K562 (cell line): ENCODE measurements around the gene TPCN1. TPM values are rescaled to one million over a fixed set of nuclear protein-coding genes. Genes with fewer than 3 reads are reported as not detected.

Source experiments
- ATAC-seq: fragments of 200-7000 bp; cut with Tn5 transposase; 3 replicates; pipeline ENCODE4 v1.9.1; 2020; ENCODE audit warnings: moderate library complexity
- BruUV-seq: library from RNA; stranded (reverse); fragments of 400-500 nt; replicated peaks from 2 replicates; lab custom pipeline; 2021; lab: Mats Ljungman, UMichigan
- CTCF ChIA-PET: fragments of 300-600 bp; formaldehyde crosslinking; extraction: SDS; loops from one replicate; lab custom pipeline; 2021; ENCODE audit warnings: low intra/inter-chr PET ratio; lab: Yijun Ruan, JAX
- POLR2A ChIA-PET: fragments of 300-600, 350-650 bp; sonication (Branson Sonifier 250); formaldehyde crosslinking; extraction: SDS; loops from one replicate; lab custom pipeline; 2021; ENCODE audit warnings: antibody characterized with exemption, inconsistent platforms; lab: Yijun Ruan, JAX
- DNase-seq, 4 experiments: peaks; one replicate each; pipeline versions ENCODE4 v3.0.0 to v3.0.0-alpha.2; 2011 to 2018; ENCODE audit warnings: low spot score in 3 of 4, mixed read lengths in 3 of 4; ENCODE audit errors: extremely low read depth in 1 of 4
- FAIRE-seq: peaks from 2 replicates; lab custom pipeline; 2011; peaks lifted over from hg19 to GRCh38; lab: Jason Lieb, UNC
- H2AFZ ChIP-seq: 2 replicates; pipeline ENCODE4 v1.6.0; 2011; ENCODE audit warnings: low read depth, low read length, control low read depth, inconsistent platforms
- H3K27ac ChIP-seq: fragments of 200-600 bp; 3 replicates; pipeline ENCODE4 v1.8.0; 2011; ENCODE audit warnings: low read depth, mild to moderate bottlenecking, control low read depth, inconsistent platforms, low read length, moderate library complexity, mixed read lengths; ENCODE audit errors: extremely low read depth
- H3K27me3 ChIP-seq, 2 experiments: fragments of 300-600 bp in 1 of 2; 2 replicates in 1 of 2; 3 replicates in 1 of 2; pipeline versions ENCODE4 v1.6.0 to v1.8.0; 2011; ENCODE audit warnings: inconsistent platforms in 2 of 2, low read length in 2 of 2, mild to moderate bottlenecking in 1 of 2, mixed read lengths in 1 of 2, moderate library complexity in 1 of 2; ENCODE audit not compliant: control insufficient read depth in 2 of 2, insufficient read depth in 2 of 2
- H3K36me3 ChIP-seq: fragments of 300-600 bp; 3 replicates; pipeline ENCODE4 v1.8.0; 2011; ENCODE audit warnings: mild to moderate bottlenecking, low read length, inconsistent platforms; ENCODE audit not compliant: control insufficient read depth, insufficient read depth
- H3K4me1 ChIP-seq, 2 experiments: fragments of 200-600 bp in 1 of 2; replicated peaks in 1 of 2; 2 replicates in 1 of 2; 3 replicates in 1 of 2; pipeline versions ENCODE4 v1.5.1 to v1.8.0; 2011; ENCODE audit warnings: inconsistent platforms in 2 of 2, low read length in 2 of 2, mild to moderate bottlenecking in 1 of 2, mixed read lengths in 1 of 2, moderate library complexity in 1 of 2; ENCODE audit not compliant: control insufficient read depth in 2 of 2, insufficient read depth in 2 of 2
- H3K4me2 ChIP-seq: 2 replicates; pipeline ENCODE4 v1.6.1; 2011; ENCODE audit warnings: low read length, control low read depth, inconsistent platforms, mixed read lengths; ENCODE audit not compliant: insufficient read depth
- H3K4me3 ChIP-seq: fragments of 200-600 bp; sonication (generic), shearing (Covaris generic); 2 replicates; pipeline ENCODE4 v1.5.1; 2016; ENCODE audit warnings: control low read depth, inconsistent platforms
- H3K79me2 ChIP-seq: fragments of 200-600 bp; 3 replicates; pipeline ENCODE4 v1.8.0; 2011; ENCODE audit warnings: low read length, inconsistent platforms; ENCODE audit not compliant: control insufficient read depth, insufficient read depth
- H3K9ac ChIP-seq, 2 experiments: 2 replicates each; pipeline versions ENCODE4 v1.6.0 to v1.6.1; 2011; ENCODE audit warnings: low read depth in 2 of 2, low read length in 2 of 2, control low read depth in 1 of 2, inconsistent platforms in 1 of 2, mild to moderate bottlenecking in 1 of 2, mixed read lengths in 1 of 2; ENCODE audit not compliant: insufficient read depth in 1 of 2
- H3K9me1 ChIP-seq: one replicate; pipeline ENCODE4 v1.6.0; 2011; ENCODE audit warnings: inconsistent platforms, mild to moderate bottlenecking, low read length, moderate library complexity; ENCODE audit not compliant: control insufficient read depth, insufficient read depth
- H3K9me3 ChIP-seq: replicated peaks from 2 replicates; pipeline ENCODE4 v1.5.1; 2011; ENCODE audit warnings: low read depth, low read length, inconsistent platforms; ENCODE audit not compliant: control insufficient read depth, insufficient read depth
- H4K20me1 ChIP-seq: replicated peaks from 2 replicates; pipeline ENCODE4 v1.6.1; 2011; ENCODE audit warnings: low read length, inconsistent platforms, mixed read lengths; ENCODE audit not compliant: control insufficient read depth, insufficient read depth
- BRD4 ChIP-seq: fragments of 200-600 bp; sonication (generic); IDR thresholded peaks from 2 replicates; pipeline ENCODE4 v1.6.1; 2017; ENCODE audit warnings: inconsistent platforms
- CHD2 ChIP-seq: IDR thresholded peaks from 2 replicates; pipeline ENCODE4 v1.6.1; 2011; ENCODE audit warnings: low read depth, low read length
- EHMT2 ChIP-seq: fragments of 450-650 bp; IDR thresholded peaks from 2 replicates; pipeline ENCODE4 v1.6.1; 2018; ENCODE audit warnings: antibody characterized with exemption
- GATAD2A ChIP-seq: fragments of 450-650 bp; IDR thresholded peaks from 2 replicates; pipeline ENCODE4 v1.6.1; 2017
- HLTF ChIP-seq: fragments of 450-650 bp; IDR thresholded peaks from 2 replicates; pipeline ENCODE4 v1.6.1; 2016
- MCM5 ChIP-seq: fragments of 450-650 bp; IDR thresholded peaks from 2 replicates; pipeline ENCODE4 v1.6.1; 2016; ENCODE audit warnings: low read depth
- PKNOX1 ChIP-seq: fragments of 450-650 bp; IDR thresholded peaks from 2 replicates; pipeline ENCODE4 v1.6.1; 2016
- RBM14 ChIP-seq: fragments of 200-400 bp; formaldehyde crosslinking; IDR thresholded peaks from 2 replicates; pipeline ENCODE4 v1.6.1; 2018; ENCODE audit warnings: low read depth, mild to moderate bottlenecking, low read length, moderate library complexity, borderline replicate concordance; ENCODE audit not compliant: insufficient read depth
- SNAPC5 ChIP-seq: fragments of 250-450 bp; sonication (Bioruptor Pico); IDR thresholded peaks from 2 replicates; pipeline ENCODE4 v1.8.0; 2021; ENCODE audit warnings: moderate library complexity, mild to moderate bottlenecking, inconsistent platforms
- STAT6 ChIP-seq: sonication (generic); formaldehyde crosslinking; IDR thresholded peaks from 2 replicates; pipeline ENCODE4 v1.8.1; 2023; ENCODE audit warnings: mild to moderate bottlenecking, missing genetic modification reagents
- ZC3H11A ChIP-seq: IDR thresholded peaks from 2 replicates; pipeline ENCODE4 v1.6.1; 2012; ENCODE audit warnings: low read depth, low read length, improper control_type of control experiment
- ZNF134 ChIP-seq: fragments of 250-450 bp; sonication (Bioruptor Pico); conservative IDR thresholded peaks from 2 replicates; pipeline ENCODE4 v1.4.0; 2020
- ZNF311 ChIP-seq: fragments of 250-450 bp; sonication (Bioruptor Pico); IDR thresholded peaks from 2 replicates; pipeline ENCODE4 v1.4.0; 2020; ENCODE audit warnings: mild to moderate bottlenecking, moderate library complexity
- ZNF764 ChIP-seq: fragments of 250-450 bp; sonication (Bioruptor Pico); IDR thresholded peaks from 2 replicates; pipeline ENCODE4 v1.4.0; 2020; ENCODE audit warnings: low read depth, mild to moderate bottlenecking, moderate library complexity
- WGBS: fragments of 100-300 bp; shearing (Covaris generic); methylation state at CpG from one replicate; pipeline ENCODE4 v1.1.6; 2016; ENCODE audit warnings: low coverage, mixed read lengths; ENCODE audit not compliant: insufficient coverage; ENCODE audit errors: missing lambda C conversion rate; 5-methylcytosine and 5-hydroxymethylcytosine counted together
- in situ Hi-C: fragments of 300-500 bp; cut with MboI; formaldehyde crosslinking; loops from 4 replicates; pipeline ENCODE4 v1.15.0; 2018; ENCODE audit warnings: inconsistent platforms, mixed read lengths
- intact Hi-C: fragments of 100-400 bp; cut with micrococcal nuclease; formaldehyde crosslinking; loops from 2 replicates; pipeline ENCODE4 v1.14.2; 2022
- polyA plus RNA-seq, 8 experiments: library from polyadenylated mRNA; depleted of rRNA in 4 of 8; stranded (reverse) in 5 of 8; unstranded in 3 of 8; fragments of >200 nt; fragmentation: Nextera tagmentation in 2 of 8; fragmentation: Illumina TruSeq in 1 of 8; extraction: Ambion mirVana in 2 of 8; extraction: Trizol in 1 of 8; gene quantifications; 2 replicates each; pipeline versions ENCODE4 v1.2.1 to v1.2.3, GENCODE V29; 2011 to 2014; ENCODE audit warnings: inconsistent platforms in 1 of 8, missing spikeins in 1 of 8
- total RNA-seq, 7 experiments: library from RNA; depleted of rRNA in 6 of 7; stranded (reverse); fragments of >200 nt in 6 of 7; fragmentation: Illumina TruSeq in 2 of 7; extraction: Trizol in 2 of 7; gene quantifications; 2 replicates each; pipeline versions ENCODE4 v1.2.1 to v1.2.3, GENCODE V29; 2011 to 2021; ENCODE audit warnings: low replicate concordance in 1 of 7

Gene TPCN1
- total and polyA plus RNA-seq, 9 of the 15 experiments (the other 6 are each of a cell fraction or from before 2014, with no cell fraction given), result 0.80 to 23.8 (median 7.4) TPM

DNA sequence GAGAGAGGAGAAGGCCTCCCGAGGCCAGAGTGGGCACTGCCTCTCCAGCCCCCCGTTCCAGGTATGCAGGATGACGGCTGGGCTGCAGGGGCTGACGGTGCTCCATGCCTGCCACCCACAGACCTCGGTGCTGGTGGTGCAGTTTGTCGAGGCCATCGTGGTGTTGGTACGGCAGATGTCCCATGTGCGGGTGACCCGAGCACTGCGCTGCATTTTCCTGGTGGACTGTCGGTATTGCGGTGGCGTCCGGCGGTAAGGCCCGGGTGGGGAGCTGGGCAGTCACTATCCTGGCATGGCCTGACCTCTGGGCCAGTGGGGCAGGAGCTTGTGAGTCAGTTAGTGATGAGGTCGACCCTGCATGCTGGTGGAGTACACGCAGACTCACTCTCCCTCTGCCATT lies 47.4 kb downstream of the TPCN1 start:
- no peak for TF ChIP-seq ZNF134 (CRISPR knock-in tag)
- TF ChIP-seq PKNOX1, result no peak
- no peak for TF ChIP-seq MCM5
- no peak for TF ChIP-seq RBM14
- no peak for TF ChIP-seq ZNF764 (CRISPR knock-in tag)
- no peak for TF ChIP-seq ZNF311 (CRISPR knock-in tag)
- TF ChIP-seq CHD2, result no peak
- TF ChIP-seq ZC3H11A, result no peak
- TF ChIP-seq SNAPC5, result no peak
- TF ChIP-seq BRD4, result no peak
- TF ChIP-seq HLTF, result no peak
- no peak for TF ChIP-seq EHMT2
- no peak for TF ChIP-seq STAT6 (CRISPR knock-in tag)
- TF ChIP-seq GATAD2A, result no peak
- Histone ChIP-seq H3K27me3 (no peaks in the 10 kb centered on the region), H2AFZ (no peak overlapping the region), H3K36me3 (peaks cover 47% of the 10 kb centered on the region; the same call in 2 of the 3 replicates), H3K9me3 (no peaks in the 10 kb centered on the region), H3K9me1 (no peaks in the 10 kb centered on the region), H3K4me1 (peaks cover 13 to 16% of the 10 kb centered on the region in 2 experiments), H3K4me3 (no peak overlapping the region), H3K4me2 (no peak overlapping the region), H3K79me2 (no peaks in the 10 kb centered on the region), H3K27ac (no peak overlapping the region), H4K20me1 (no peaks in the 10 kb centered on the region), H3K9ac (no peak overlapping the region; a peak in 1 of 4 replicates)
- ChIA-PET CTCF (no interaction called here), POLR2A (interaction anchor here (0.7 kb wide), 1 partner anchor 21 kb away, joined by 3 read pairs; no protein-coding TSS in a partner anchor)
- 78% methylated on average over 14 of the region's 19 CpGs for WGBS
- FAIRE-seq (no peak), ATAC-seq (no peak), DNase-seq (no peak)
- BruUV-seq, result no TSS peak
- intact Hi-C loops (no loop called here), in situ Hi-C loops (no loop called here)
